MCF 10A (cell line): ENCODE measurements around the gene TMEM117. TPM values are rescaled to one million over a fixed set of nuclear protein-coding genes. Genes with fewer than 3 reads are reported as not detected.

Source experiments
- BruUV-seq: library from RNA; stranded (reverse); fragments of 400-500 nt; replicated peaks from 2 replicates; lab custom pipeline; 2021; lab: Mats Ljungman, UMichigan
- CTCF ChIA-PET: fragments of 300-600 bp; sonication (Branson Sonifier 250); formaldehyde crosslinking; extraction: SDS; loops from one replicate; lab custom pipeline; 2021; ENCODE audit warnings: antibody characterized with exemption, inconsistent platforms; lab: Yijun Ruan, JAX
- POLR2A ChIA-PET: fragments of 300-600, 350-650 bp; sonication (Branson Sonifier 250); formaldehyde crosslinking; extraction: SDS; loops from one replicate; lab custom pipeline; 2020; ENCODE audit warnings: antibody characterized with exemption, inconsistent platforms; lab: Yijun Ruan, JAX
- DNase-seq: peaks from one replicate; pipeline ENCODE4 v3.0.0-alpha.2; 2018; ENCODE audit not compliant: unreplicated experiment
- H3K27ac Mint-ChIP-seq: one replicate; pipeline ENCODE4 v1.8.0; 2022; ENCODE audit warnings: mild to moderate bottlenecking, low read depth, mixed read lengths; ENCODE audit not compliant: unreplicated experiment
- H3K27me3 Mint-ChIP-seq: one replicate; pipeline ENCODE4 v1.8.0; 2022; ENCODE audit warnings: mixed read lengths; ENCODE audit not compliant: insufficient read depth, unreplicated experiment
- H3K36me3 Mint-ChIP-seq: one replicate; pipeline ENCODE4 v1.8.0; 2022; ENCODE audit warnings: mild to moderate bottlenecking, moderate library complexity, mixed read lengths; ENCODE audit not compliant: insufficient read depth, unreplicated experiment
- H3K4me1 Mint-ChIP-seq: one replicate; pipeline ENCODE4 v1.8.0; 2022; ENCODE audit warnings: mixed read lengths; ENCODE audit not compliant: insufficient read depth, unreplicated experiment
- H3K4me3 Mint-ChIP-seq: one replicate; pipeline ENCODE4 v1.8.0; 2022; ENCODE audit warnings: mild to moderate bottlenecking, moderate library complexity, mixed read lengths; ENCODE audit not compliant: unreplicated experiment
- H3K9me3 Mint-ChIP-seq: one replicate; pipeline ENCODE4 v1.8.0; 2022; ENCODE audit warnings: mixed read lengths; ENCODE audit not compliant: unreplicated experiment
- CTCF ChIP-seq: fragments of 200-600 bp; IDR thresholded peaks from one replicate; pipeline ENCODE4 v1.8.0; 2022; ENCODE audit warnings: antibody characterized with exemption, mild to moderate bottlenecking; ENCODE audit not compliant: unreplicated experiment
- intact Hi-C: fragments of 100-400 bp; cut with micrococcal nuclease; formaldehyde crosslinking; loops from 2 replicates; pipeline ENCODE4 v1.14.1; 2022
- total RNA-seq: library from RNA; stranded (reverse); gene quantifications from 2 replicates; pipeline ENCODE4 v1.2.3, GENCODE V29; 2022

The TMEM117 gene
- total RNA-seq, 1 experiment from 2014 or later, result 3.2 TPM

- POLR2A ChIA-PET, result interaction anchor here (0.6 kb wide), 1 partner anchor 1120 kb away, joined by 3 read pairs; no protein-coding TSS in a partner anchor
- intact Hi-C loops, result no loop called here
- Mint-ChIP-seq H3K36me3 (no peaks in the 10 kb centered on the region), H3K27ac (no peak overlapping the region), H3K4me3 (no peak overlapping the region), H3K4me1 (peaks cover 12% of the 10 kb centered on the region), H3K9me3 (no peaks in the 10 kb centered on the region), H3K27me3 (no peaks in the 10 kb centered on the region)
- DNase-seq, result no peak
- CTCF ChIA-PET, result no interaction called here
- BruUV-seq, result no TSS peak
- no peak for TF ChIP-seq CTCF
Observed at GRCh38 chr12:44052554-44052953, 216.7 kb downstream of the TMEM117 start.

GRCh38 chr12:44053549-44054127 lies 217.8 kb downstream of the TMEM117 start:
- Mint-ChIP-seq H3K9me3 (no peaks in the 10 kb centered on the region), H3K4me1 (peaks cover 12% of the 10 kb centered on the region), H3K27ac (no peak overlapping the region), H3K27me3 (no peaks in the 10 kb centered on the region), H3K4me3 (no peak overlapping the region), H3K36me3 (no peaks in the 10 kb centered on the region)
- intact Hi-C loops, result no loop called here
- CTCF ChIA-PET, result no interaction called here
- POLR2A ChIA-PET, result no interaction called here
- TF ChIP-seq CTCF, result no peak
- peak; percentile 67 for DNase-seq
- no TSS peak for BruUV-seq

- Mint-ChIP-seq H3K27ac (no peak overlapping the region), H3K36me3 (no peaks in the 10 kb centered on the region), H3K27me3 (no peaks in the 10 kb centered on the region), H3K4me3 (no peak overlapping the region), H3K9me3 (no peaks in the 10 kb centered on the region), H3K4me1 (peaks cover 12% of the 10 kb centered on the region)
- intact Hi-C loops, result no loop called here
- no peak for TF ChIP-seq CTCF
- ChIA-PET POLR2A (no interaction called here), CTCF (no interaction called here)
- DNase-seq, result no peak
- BruUV-seq, result no TSS peak
Observed at GRCh38 chr12:44054281-44054680, 218.4 kb downstream of the TMEM117 start.

- no peak for DNase-seq
- ChIA-PET CTCF (interaction anchor here (0.6 kb wide), 1 partner anchor 251 kb away, joined by 4 read pairs; no protein-coding TSS in a partner anchor), POLR2A (no interaction called here)
- H3K9me3 Mint-ChIP-seq, result no peaks in the 10 kb centered on the region
- peaks cover 9% of the 10 kb centered on the region for H3K4me1 Mint-ChIP-seq
- intact Hi-C loops, result no loop called here
- no TSS peak for BruUV-seq
- TF ChIP-seq CTCF, result no peak
- H3K27me3 Mint-ChIP-seq, result no peaks in the 10 kb centered on the region
- H3K4me3 Mint-ChIP-seq, result no peak overlapping the region
- no peak overlapping the region for H3K27ac Mint-ChIP-seq
- no peaks in the 10 kb centered on the region for H3K36me3 Mint-ChIP-seq
Observed at GRCh38 chr12:44058366-44058765, 222.5 kb downstream of the TMEM117 start.
